GM19463 (cell line): ENCODE data around the gene ITGB6.

Source experiments
- ATAC-seq: cut with Tn5 transposase; IDR thresholded peaks from one replicate; pipeline ENCODE4 v1.9.1; 2021; ENCODE audit warnings: mild to moderate bottlenecking, moderate library complexity; ENCODE audit not compliant: unreplicated experiment

Gene ITGB6

DNA sequence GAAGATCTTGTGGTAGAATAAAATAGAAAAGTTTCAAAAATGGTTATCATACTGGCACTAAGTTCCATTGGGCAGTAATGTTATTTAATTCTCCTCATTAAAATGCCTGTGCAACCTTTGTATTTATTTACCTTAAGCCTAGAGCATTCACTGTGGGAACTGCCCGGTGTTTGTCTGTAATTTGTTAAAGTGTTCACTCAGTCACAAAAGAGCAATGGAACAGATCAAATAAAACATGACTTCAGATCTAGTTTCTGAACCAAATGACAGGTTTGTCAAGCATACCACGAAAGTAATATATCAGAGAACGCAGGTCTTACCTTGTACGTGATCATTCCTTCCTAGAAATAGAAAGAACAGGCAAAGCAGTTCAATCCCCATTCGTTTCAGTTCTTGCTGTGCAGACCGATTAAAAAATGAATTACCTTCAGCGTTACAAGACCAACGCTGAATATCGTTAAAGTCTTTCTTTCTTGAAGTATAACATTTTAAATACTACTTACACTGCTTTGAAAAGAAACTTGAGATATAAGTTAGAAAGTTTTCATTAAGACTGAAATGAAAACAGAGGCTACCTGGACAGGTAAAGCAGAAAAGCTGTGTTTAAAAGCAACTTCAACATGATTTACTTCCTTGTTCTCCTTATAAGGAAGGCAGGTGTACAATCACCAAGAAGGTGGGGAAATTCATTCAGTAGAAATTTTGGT, at the start of gene ITGB6:
ITGB6 (minus strand) TSS at position 590 of the 707 bp plus-strand sequence; CDS start at position 381, 209 bp downstream.
- no peak for ATAC-seq

GRCh38 chr2:160247296-160248035, 47.4 kb upstream of the ITGB6 start:
- ATAC-seq = no peak

- no peak for ATAC-seq
These were observed 46.3 kb upstream of the ITGB6 start for GRCh38 chr2:160246356-160246755.

DNA sequence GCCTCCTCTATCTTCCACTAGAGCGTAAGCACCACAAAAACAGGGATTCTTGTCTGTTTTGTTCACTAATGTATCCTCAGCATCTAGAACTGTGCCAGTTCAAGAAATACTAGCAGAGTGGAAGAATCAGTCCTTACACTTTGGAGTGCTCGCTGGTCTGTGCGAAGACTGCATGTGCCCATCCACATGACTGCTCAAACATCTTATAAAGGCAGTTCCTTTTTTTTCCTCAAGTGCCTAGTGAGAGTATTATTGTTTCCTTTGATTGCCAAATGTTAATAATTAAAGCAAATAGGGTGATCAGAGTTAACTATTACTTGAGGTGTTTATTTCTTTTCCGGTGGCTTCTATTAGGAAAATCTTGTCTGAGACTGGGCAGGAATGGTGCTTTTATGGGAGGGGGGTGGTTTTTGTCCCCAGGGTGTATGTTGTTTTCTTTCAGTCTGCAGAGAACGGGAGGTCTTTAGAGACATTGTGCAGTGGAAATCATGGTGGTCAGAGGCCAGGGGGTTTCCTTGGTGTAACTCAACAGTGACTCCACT, 45.6 kb upstream of the ITGB6 start:
- no peak for ATAC-seq

DNA sequence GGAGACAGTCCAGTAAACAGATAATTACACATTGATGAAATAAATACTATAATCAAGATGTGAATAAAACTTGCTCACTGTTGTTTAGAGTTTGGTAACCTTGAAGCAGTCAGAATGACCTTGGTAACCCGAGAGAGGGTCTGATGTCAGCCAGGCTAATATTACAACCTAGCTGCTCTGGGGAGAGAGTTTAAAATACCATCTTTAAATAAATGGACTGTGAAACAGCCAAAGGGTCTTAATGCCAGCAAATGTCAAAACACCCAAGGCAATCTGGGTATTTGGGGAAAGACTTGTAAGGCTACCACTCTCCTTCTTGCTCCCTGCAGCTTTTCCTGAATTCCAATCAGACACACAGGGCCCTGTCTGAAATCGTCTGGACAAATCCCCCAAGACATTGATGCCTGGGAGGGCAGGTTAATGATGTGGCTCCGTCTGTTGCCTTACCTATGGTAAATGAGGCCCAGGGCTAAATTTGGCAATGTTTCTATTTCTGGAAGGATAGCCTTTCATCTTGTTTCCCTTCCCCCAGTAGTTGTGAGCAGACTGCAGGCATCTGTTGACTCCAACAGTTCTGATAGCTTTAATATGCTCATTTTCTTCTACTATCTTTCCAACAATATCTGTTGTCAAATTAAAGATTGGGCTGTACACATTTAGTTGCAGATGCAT, 43.0 kb upstream of the ITGB6 start:
- no peak for ATAC-seq

GRCh38 chr2:160241251-160242137, 41.4 kb upstream of the ITGB6 start:
- no peak for ATAC-seq

GRCh38 chr2:160239436-160239835, 39.4 kb upstream of the ITGB6 start:
- ATAC-seq = no peak

GRCh38 chr2:160238392-160238791, 38.3 kb upstream of the ITGB6 start:
- ATAC-seq = no peak

DNA sequence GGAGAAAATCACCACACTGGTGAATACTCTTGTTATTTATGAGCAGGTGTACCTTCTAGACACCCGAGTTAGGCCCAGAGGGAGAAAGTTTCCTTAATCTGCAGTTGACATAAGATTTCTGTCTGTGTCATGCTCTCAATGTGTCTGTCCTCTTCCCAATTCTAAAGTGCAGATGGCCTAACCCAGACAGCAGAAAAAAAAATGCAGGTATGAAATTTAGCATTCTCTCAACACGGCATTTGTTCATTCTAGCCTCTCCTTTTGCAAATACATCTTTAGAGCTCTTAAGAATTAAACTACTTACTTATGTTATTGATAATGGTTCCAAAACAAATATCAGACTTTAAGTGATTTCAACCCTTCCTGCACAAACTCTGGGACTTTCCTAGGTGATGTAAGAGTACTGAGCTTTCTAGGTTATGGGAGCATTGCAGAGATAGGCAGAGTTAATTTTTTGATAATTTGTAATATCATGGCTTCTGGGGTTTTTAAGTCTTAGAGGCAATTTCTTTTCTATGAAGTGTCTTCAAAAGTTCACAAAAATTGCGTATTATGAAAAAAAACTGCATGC, 32.9 kb upstream of the ITGB6 start:
- ATAC-seq = no peak

- ATAC-seq = no peak
These were observed 29.5 kb upstream of the ITGB6 start for GRCh38 chr2:160229591-160229990.

- ATAC-seq = no peak
These were observed 28.3 kb upstream of the ITGB6 start for GRCh38 chr2:160228141-160228917.

GRCh38 chr2:160227293-160227915, 27.3 kb upstream of the ITGB6 start:
- ATAC-seq = no peak

- no peak for ATAC-seq
These were observed 26.3 kb upstream of the ITGB6 start for GRCh38 chr2:160226367-160226766.

DNA sequence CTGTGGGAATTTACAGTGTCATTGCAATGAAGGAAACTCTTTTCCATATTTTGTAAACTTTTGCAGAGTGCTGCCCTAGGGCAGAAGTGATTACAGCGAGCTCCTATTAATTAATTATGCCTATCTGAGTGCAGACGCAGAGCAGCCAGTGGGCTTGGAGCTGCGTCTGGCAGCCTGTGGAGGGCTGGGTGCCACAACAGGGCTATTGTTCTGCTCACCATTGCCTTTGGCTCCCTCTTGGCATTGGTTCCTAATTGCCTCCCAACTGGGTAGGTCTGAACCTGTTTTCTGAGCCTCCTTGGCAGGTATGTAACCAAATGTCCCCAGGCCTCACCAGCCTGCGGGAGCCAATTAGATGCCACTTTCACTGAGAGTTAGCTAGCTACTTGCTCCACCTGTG, 25.6 kb upstream of the ITGB6 start:
- no peak for ATAC-seq

DNA sequence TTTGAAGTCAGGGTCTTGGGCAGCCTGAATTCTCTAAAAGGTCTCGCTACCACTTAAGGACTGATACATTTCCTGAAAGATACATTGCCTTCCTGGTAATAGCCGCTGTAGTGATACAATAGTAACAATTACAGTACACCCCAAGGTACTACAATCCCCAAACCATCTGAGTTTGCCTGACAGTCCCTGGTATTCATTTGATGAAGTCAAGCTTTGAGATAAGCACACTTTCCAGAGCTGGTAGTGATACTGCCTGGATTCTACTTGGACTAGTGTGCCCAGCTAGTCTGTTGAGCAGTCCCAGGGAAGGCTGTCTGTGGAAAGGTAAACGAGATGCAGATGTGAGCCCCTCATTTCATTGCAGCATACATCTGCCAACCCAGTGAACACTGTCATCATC, 24.4 kb upstream of the ITGB6 start:
- ATAC-seq = no peak

DNA sequence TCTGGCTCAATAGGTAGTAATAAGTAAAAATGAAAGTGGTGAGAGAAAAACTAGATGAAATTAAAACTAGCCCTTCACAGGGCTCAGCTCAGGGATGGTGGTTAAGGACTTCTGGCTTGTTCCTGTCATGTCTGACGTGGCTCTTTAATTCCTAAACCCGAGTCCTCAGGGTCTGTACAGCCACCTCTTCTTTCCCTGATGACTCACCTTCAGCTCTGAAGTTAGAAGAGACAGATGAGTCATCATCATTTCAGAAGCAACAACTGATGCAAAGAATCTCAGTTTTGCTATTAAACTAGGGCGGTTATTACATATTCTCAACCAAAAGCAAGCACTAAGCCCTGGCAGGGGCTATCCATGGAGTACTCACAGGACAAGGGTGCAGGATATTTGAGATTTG, 24.0 kb upstream of the ITGB6 start:
- ATAC-seq = peak; percentile 89

- no peak for ATAC-seq
These were observed 23.5 kb upstream of the ITGB6 start for GRCh38 chr2:160223560-160223959.

GRCh38 chr2:160222546-160223283, 22.6 kb upstream of the ITGB6 start:
- ATAC-seq = no peak
